ENCODE data around the gene NR3C1.

The NR3C1 gene

DNA sequence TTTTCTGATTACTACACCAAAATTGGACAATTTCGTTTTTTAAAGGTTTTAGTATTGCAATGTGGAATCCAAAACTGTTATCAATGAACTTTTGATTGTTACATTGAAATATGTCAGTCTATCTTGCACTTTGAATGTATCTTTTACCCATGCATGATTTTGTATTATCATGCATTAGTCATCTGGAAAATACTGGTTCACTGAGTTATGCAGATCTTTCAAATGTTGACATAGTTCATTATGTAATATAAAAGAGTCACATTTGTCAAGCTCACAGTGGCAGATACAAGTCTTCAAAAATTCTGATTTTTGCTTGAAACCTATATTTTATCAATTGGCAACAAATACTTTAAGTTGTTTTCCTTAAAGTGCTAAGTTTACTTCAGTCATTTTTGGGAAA is 85.2 kb downstream of the NR3C1 start:
- Histone ChIP-seq H3K9me2 (replicated peaks; ENCODE audit: control insufficient read depth, low read length) (no peaks in the 10 kb centered on the region), H3K36me3 (ENCODE audit: control insufficient read depth, low read length) (peaks cover 28% of the 10 kb centered on the region), H3K9me3 (ENCODE audit: control insufficient read depth, insufficient read depth, low read length) (no peaks in the 10 kb centered on the region), H3K4me3 (ENCODE audit: low read length) (no peak overlapping the region), H3F3A (ENCODE audit: control insufficient read depth, insufficient read depth) (peaks cover 10% of the 10 kb centered on the region; the same call in 1 of the 2 replicates), H3K4me1 (ENCODE audit: control insufficient read depth, low read length) (peaks cover 57% of the 10 kb centered on the region), H3K4me2 (ENCODE audit: low read length) (no peak overlapping the region), H4K20me1 (ENCODE audit: control insufficient read depth, insufficient read depth, low read depth, low read length) (no peaks in the 10 kb centered on the region), H3K27me3 (ENCODE audit: control insufficient read depth, low read length) (no peaks in the 10 kb centered on the region), H3K27ac (ENCODE audit: low read depth, low read length) (no peak overlapping the region), H3K79me2 (ENCODE audit: control insufficient read depth, low read length) (peaks cover 99% of the 10 kb centered on the region)
- TF ChIP-seq, protein P1, sequence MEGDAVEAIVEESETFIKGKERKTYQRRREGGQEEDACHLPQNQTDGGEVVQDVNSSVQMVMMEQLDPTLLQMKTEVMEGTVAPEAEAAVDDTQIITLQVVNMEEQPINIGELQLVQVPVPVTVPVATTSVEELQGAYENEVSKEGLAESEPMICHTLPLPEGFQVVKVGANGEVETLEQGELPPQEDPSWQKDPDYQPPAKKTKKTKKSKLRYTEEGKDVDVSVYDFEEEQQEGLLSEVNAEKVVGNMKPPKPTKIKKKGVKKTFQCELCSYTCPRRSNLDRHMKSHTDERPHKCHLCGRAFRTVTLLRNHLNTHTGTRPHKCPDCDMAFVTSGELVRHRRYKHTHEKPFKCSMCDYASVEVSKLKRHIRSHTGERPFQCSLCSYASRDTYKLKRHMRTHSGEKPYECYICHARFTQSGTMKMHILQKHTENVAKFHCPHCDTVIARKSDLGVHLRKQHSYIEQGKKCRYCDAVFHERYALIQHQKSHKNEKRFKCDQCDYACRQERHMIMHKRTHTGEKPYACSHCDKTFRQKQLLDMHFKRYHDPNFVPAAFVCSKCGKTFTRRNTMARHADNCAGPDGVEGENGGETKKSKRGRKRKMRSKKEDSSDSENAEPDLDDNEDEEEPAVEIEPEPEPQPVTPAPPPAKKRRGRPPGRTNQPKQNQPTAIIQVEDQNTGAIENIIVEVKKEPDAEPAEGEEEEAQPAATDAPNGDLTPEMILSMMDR (IDR thresholded peaks at IDR 0.05; ENCODE audit: low read depth, low read length, poor library complexity, severe bottlenecking): no peak
- TF ChIP-seq EZH2phosphoT487 (IDR thresholded peaks at IDR 0.05; ENCODE audit: borderline replicate concordance, low read length): no peak

DNA sequence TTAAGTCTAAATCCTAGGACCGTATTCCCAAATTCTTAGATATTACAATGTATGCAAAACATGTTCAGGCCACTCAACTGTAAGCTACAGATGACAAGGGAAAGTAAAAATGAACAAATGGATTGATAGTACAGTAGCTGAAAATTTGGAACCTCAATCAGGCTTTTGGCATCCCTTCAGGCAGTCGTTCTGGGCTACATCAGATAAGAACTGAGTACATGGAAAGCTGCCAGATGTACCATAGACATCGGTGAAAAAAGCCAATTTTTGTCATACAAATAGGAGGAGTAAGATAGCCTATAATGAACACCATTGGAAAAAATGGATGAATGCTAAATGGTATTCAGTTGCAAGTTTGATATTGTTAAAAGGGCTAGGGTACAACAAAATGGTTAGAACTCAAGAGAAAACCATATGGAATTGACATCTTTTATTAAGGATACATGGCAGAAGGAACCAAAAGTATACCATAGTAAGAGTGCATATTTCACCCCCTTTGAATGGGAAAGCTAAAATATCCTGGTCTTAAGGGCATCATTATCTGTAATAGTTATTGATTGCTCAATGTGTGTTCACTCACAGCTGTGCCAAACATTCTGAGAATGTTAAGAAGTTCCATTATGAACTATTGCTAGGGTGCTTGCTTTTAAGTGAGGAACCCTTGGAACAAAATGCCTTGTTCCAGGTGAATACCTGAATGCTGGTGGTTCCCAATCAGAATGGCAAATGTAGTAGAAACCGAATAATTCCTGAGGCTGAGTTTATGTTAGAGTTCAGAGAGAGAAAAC is 86.4 kb downstream of the NR3C1 start:
- H3K27ac ChIP-seq (ENCODE audit: low read depth, low read length): no peak overlapping the region; the same call in 1 of the 2 replicates
- H3K9me2 ChIP-seq (replicated peaks; ENCODE audit: control insufficient read depth, low read length): no peaks in the 10 kb centered on the region
- peaks cover 10% of the 10 kb centered on the region; the same call in 1 of the 2 replicates for H3F3A ChIP-seq (ENCODE audit: control insufficient read depth, insufficient read depth)
- H3K27me3 ChIP-seq (ENCODE audit: control insufficient read depth, low read length): no peaks in the 10 kb centered on the region
- H3K79me2 ChIP-seq (ENCODE audit: control insufficient read depth, low read length): peaks cover 99% of the 10 kb centered on the region
- H3K36me3 ChIP-seq (ENCODE audit: control insufficient read depth, low read length): peaks cover 30% of the 10 kb centered on the region
- H3K4me3 ChIP-seq (ENCODE audit: low read length): no peak overlapping the region
- H4K20me1 ChIP-seq (ENCODE audit: control insufficient read depth, insufficient read depth, low read depth, low read length): no peaks in the 10 kb centered on the region
- H3K4me2 ChIP-seq (ENCODE audit: low read length): peak overlapping the region; percentile 13; the same call in 1 of the 2 replicates
- no peaks in the 10 kb centered on the region for H3K9me3 ChIP-seq (ENCODE audit: control insufficient read depth, insufficient read depth, low read length)
- TF ChIP-seq, protein P1 (IDR thresholded peaks at IDR 0.05; ENCODE audit: low read depth, low read length, poor library complexity, severe bottlenecking): no peak
- TF ChIP-seq EZH2phosphoT487 (IDR thresholded peaks at IDR 0.05; ENCODE audit: borderline replicate concordance, low read length): no peak
- peaks cover 66% of the 10 kb centered on the region for H3K4me1 ChIP-seq (ENCODE audit: control insufficient read depth, low read length)

- H3K4me3 ChIP-seq (ENCODE audit: low read length): no peak overlapping the region
- peaks cover 10% of the 10 kb centered on the region; the same call in 1 of the 2 replicates for H3F3A ChIP-seq (ENCODE audit: control insufficient read depth, insufficient read depth)
- TF ChIP-seq, protein P1 (IDR thresholded peaks at IDR 0.05; ENCODE audit: low read depth, low read length, poor library complexity, severe bottlenecking): no peak
- TF ChIP-seq EZH2phosphoT487 (IDR thresholded peaks at IDR 0.05; ENCODE audit: borderline replicate concordance, low read length): no peak
- peaks cover 35% of the 10 kb centered on the region for H3K36me3 ChIP-seq (ENCODE audit: control insufficient read depth, low read length)
- H3K4me1 ChIP-seq (ENCODE audit: control insufficient read depth, low read length): peaks cover 68% of the 10 kb centered on the region
- H3K27me3 ChIP-seq (ENCODE audit: control insufficient read depth, low read length): no peaks in the 10 kb centered on the region
- peaks cover 99% of the 10 kb centered on the region for H3K79me2 ChIP-seq (ENCODE audit: control insufficient read depth, low read length)
- H3K9me2 ChIP-seq (replicated peaks; ENCODE audit: control insufficient read depth, low read length): no peaks in the 10 kb centered on the region
- H3K9me3 ChIP-seq (ENCODE audit: control insufficient read depth, insufficient read depth, low read length): no peaks in the 10 kb centered on the region
- H3K4me2 ChIP-seq (ENCODE audit: low read length): peak overlapping the region; percentile 20; the same call in 1 of the 2 replicates
- H3K27ac ChIP-seq (ENCODE audit: low read depth, low read length): no peak overlapping the region; the same call in 1 of the 2 replicates
- H4K20me1 ChIP-seq (ENCODE audit: control insufficient read depth, insufficient read depth, low read depth, low read length): no peaks in the 10 kb centered on the region
Measured at GRCh38 chr5:143316337-143316736, 87.1 kb downstream of the NR3C1 start.
